Fibroblast of skin of back (primary cell): ENCODE data around the gene OR2K2.
"Not testable (repeated sequence)": the region's sequence is repeated elsewhere in the genome, so short reads cannot be mapped to it uniquely, and the experiment has no call there.

Experiments
- DNase-seq: peaks from one replicate; pipeline ENCODE4 v3.0.0-alpha.2; 2013

OR2K2 gene

DNA sequence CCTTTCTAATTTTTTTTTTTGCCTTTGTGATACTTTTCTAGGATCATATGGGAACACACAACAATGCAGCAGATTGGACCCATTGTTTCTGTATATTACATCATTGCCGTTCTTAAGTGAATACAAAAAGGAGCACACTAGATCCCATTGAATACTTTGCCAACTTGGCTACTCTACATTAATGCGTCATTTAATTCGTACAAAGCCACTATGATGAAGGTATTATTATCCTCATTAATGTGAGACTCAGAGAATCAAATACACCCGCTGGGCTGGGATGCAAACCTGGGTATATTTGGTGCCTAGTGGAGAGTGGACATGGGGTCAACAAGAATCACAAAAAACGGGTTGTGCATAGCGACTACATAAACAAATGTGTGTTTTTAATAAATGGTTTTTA is 31.9 kb downstream of the OR2K2 start:
- no peak for DNase-seq

DNA sequence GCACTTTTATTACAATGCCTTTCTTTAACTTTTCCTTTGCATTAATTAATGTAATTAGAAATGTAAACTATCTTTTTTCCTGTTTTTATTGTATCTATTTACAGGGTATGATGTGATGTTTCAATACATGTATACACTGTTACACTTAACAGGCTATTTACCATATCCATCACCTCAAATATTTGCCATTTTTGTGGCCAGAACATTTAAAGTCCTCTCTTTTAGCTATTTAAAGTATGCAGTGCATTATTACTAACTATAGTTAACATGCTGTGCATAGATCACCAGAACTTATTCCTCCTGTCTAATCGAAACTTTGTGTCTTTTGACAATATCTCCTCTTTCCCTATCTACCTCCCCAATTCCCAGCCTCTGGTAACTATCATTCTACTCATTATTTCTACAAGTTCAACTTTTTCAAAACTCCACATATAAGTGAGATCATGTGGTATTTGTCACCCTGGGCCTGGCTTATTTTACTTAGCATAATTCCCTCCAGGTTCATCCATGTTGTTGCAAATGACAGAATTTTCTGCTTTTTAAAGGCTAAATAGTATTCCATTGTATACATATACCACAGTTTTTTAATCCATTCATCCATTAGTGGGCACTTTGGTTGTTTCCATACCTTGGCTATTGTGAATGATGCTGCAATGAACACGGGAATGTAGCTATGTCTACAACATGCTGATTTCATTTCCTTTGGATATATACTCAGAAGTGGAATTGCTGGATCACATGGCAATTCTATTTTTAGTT is 32.8 kb downstream of the OR2K2 start:
- DNase-seq, result peak; percentile 61

DNA sequence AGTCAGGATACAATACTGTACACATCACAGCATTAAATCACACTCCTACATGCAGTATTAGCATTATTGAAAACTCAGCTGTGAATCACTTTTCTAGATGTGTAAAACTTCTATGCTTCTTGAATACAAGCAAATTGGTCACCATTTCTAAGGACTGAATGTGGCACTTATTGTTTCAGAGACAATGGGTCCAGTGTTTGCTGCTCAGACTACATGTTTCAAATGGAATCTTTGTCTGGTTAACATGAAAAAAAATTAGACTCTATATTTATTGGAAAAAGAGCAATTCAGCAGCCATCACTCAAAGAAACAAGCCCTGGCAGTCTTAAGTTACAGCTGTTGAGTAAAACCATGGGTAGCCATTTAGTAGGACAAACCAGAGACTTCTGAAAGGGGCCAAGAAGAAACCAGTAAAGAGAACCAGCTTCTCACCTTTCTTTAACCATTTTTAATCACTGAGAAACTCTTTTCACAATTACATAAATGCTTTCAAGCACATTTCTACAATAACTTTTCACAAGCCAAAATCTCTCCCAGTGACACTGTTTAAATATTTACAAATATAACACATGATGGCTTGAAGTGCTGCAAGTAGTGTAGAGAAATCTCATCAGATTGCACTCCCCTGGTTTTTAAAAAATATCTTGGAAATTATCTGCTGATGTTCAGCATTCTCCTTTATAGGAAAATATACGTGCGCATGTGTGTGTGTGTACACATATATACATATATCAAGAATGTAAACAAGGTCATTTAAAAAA is 35.2 kb downstream of the OR2K2 start:
- DNase-seq, result no peak

DNA sequence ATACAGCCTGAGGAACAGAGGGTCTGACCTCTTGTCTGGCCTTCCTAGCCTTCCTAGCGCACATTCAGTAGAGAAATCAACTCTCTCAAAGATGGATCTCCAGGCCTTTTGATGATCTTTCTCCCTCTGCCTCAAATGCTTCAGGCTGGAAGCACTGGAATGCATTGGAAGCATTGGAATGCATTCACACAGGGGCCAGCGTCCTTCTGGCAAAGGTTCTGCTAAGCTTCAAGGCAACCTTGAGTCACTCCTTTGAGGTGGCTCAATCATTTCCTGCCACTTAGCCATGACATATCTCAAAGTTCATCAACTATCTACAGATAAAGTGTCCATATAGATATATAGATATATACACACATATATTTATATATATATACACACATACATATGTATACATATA is 42.9 kb downstream of the OR2K2 start:
- peak; percentile 89 for DNase-seq

DNA sequence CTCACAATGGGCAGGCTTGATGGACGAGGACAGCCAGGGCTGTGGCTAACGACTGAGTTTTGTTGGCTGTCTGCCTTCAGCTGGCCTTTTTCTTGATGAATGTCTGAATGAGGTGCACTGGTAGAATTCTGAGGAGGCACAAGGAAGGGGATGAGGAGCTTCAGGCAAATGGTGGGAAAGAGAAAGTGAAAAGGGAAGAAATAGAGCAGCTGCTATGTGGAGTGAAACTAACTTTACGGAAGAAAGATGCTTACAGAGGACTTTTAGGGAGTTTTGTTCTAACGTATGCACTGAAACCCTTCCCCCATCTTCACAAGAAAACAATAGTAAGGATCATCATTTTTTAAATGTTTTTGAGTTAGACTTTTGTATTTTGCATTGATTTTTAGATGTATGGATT is 45.3 kb downstream of the OR2K2 start:
- DNase-seq, result no peak

DNA sequence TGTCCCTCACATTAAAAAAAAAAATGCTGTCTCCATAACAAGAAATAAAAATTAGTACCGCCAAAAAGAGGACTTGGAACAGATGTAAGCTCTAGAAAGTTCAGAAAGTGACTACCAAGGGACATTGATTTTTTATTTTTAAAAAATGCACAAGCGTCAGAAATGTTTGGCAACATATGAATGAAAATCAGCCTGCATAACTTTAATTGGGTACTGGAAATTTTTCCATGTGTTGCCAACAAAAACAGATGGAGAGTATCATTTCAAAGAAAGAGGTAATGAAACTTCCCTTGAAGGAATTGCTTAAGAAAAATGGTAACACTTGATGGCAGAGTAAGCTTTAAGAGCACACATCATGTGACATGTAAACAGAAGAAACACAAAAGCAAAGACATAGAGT is 47.2 kb downstream of the OR2K2 start:
- DNase-seq, result no peak

DNA sequence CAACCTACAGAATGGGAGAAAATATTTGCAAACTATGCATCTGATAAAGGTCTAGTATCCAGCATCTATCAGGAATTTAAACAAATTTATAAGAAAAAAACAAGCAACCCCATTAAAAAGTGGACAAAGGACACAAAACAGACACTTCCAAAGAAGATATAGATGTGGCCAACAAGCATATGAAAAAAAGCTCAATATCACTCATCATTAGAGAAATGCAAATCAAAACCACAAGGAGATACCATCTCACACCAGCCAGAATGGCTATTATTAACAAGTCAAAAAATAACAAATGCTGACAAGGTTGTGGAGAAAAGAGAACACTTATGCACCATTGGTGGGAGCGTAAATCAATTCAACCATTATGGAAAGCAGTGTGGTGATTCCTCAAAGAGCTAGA is 49.2 kb downstream of the OR2K2 start:
- DNase-seq, result not testable (repeated sequence)
